Hepatocyte (in vitro differentiated cells): ENCODE data around the gene KCNQ1.

Source experiments
- EZH2 ChIP-seq: fragments of 200-600 bp; sonication (generic); IDR thresholded peaks from 2 replicates; pipeline ENCODE4 v1.6.1; 2016; ENCODE audit warnings: antibody characterized with exemption, mild to moderate bottlenecking, borderline replicate concordance
- EZH2phosphoT487 ChIP-seq: fragments of 200-600 bp; sonication (generic); IDR thresholded peaks from one replicate; pipeline ENCODE4 v1.6.1; 2018; ENCODE audit warnings: antibody characterized with exemption, mild to moderate bottlenecking, low read depth, moderate library complexity; ENCODE audit not compliant: unreplicated experiment, severe bottlenecking
- TF ChIP-seq, protein P1 (sequence below): fragments of 200-600 bp; sonication (generic); IDR thresholded peaks from 2 replicates; pipeline ENCODE4 v1.5.1; 2016; ENCODE audit warnings: antibody characterized with exemption, mild to moderate bottlenecking; ENCODE audit not compliant: poor library complexity

DNA sequence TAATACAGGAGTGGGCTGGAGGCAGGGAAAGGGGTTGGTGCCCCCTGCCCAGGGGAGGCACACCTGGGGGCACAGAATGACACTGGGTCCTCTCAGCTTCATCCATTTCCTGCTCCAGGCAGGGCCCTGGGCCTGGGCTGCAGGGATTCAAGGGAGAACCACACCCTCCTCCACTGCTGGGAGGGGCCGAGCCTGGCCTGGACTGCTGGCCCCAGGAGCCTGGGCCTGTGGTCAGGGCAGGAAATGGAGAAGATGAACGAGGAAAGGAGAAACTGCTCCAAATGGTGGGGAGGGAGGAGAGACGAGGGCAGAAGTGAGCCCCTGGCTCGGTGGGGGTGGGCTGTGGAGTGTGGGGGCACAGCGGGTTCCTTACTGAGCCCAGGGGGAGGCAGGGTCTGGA is 293.1 kb downstream of the KCNQ1 start:
- TF ChIP-seq, protein P1, sequence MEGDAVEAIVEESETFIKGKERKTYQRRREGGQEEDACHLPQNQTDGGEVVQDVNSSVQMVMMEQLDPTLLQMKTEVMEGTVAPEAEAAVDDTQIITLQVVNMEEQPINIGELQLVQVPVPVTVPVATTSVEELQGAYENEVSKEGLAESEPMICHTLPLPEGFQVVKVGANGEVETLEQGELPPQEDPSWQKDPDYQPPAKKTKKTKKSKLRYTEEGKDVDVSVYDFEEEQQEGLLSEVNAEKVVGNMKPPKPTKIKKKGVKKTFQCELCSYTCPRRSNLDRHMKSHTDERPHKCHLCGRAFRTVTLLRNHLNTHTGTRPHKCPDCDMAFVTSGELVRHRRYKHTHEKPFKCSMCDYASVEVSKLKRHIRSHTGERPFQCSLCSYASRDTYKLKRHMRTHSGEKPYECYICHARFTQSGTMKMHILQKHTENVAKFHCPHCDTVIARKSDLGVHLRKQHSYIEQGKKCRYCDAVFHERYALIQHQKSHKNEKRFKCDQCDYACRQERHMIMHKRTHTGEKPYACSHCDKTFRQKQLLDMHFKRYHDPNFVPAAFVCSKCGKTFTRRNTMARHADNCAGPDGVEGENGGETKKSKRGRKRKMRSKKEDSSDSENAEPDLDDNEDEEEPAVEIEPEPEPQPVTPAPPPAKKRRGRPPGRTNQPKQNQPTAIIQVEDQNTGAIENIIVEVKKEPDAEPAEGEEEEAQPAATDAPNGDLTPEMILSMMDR: no peak
- TF ChIP-seq EZH2phosphoT487: no peak
- no peak for TF ChIP-seq EZH2
